H1 (cell line): Measurements from ENCODE around the gene MATK. TPM values are rescaled to one million over a fixed set of nuclear protein-coding genes. Genes with fewer than 3 reads are reported as not detected.

ENCODE experiments used
- CTCF ChIA-PET: fragments of 300-600 bp; sonication (Branson Sonifier 250); formaldehyde crosslinking; loops from one replicate; lab custom pipeline; 2021; ENCODE audit not compliant: partially characterized antibody; lab: Charles Lee
- POLR2A ChIA-PET: fragments of 300-600 bp; sonication (Branson Sonifier 250); formaldehyde crosslinking; loops from one replicate; lab custom pipeline; 2021; ENCODE audit warnings: inconsistent platforms; ENCODE audit not compliant: partially characterized antibody; lab: Charles Lee
- DNase-seq, 2 experiments: peaks; one replicate each; pipeline versions ENCODE4 v3.0.0 to v3.0.0-alpha.2; 2010 to 2022; ENCODE audit warnings: low spot score in 2 of 2, low read depth in 1 of 2, mixed read lengths in 1 of 2
- FAIRE-seq: peaks from 2 replicates; lab custom pipeline; 2011; peaks lifted over from hg19 to GRCh38; lab: Jason Lieb, UNC
- H2AFZ ChIP-seq: 2 replicates; pipeline ENCODE4 v1.8.1; 2012; ENCODE audit warnings: low read length, inconsistent platforms
- H2AK5ac ChIP-seq: 2 replicates; pipeline ENCODE4 v1.6.1; 2013; ENCODE audit warnings: low read depth, low read length
- H2BK120ac ChIP-seq: replicated peaks from 2 replicates; pipeline ENCODE3; 2013; ENCODE audit warnings: low read depth, low read length, inconsistent platforms
- H2BK12ac ChIP-seq: 2 replicates; pipeline ENCODE4 v1.6.1; 2013; ENCODE audit warnings: low read depth, low read length
- H2BK15ac ChIP-seq: 2 replicates; pipeline ENCODE4 v1.6.1; 2013; ENCODE audit warnings: low read length
- H2BK20ac ChIP-seq: 2 replicates; pipeline ENCODE4 v1.6.1; 2013; ENCODE audit warnings: low read length
- H2BK5ac ChIP-seq: 2 replicates; pipeline ENCODE4 v1.6.1; 2013; ENCODE audit warnings: low read depth, low read length
- H3K14ac ChIP-seq: 2 replicates; pipeline ENCODE4 v1.6.1; 2013; ENCODE audit warnings: inconsistent platforms; ENCODE audit not compliant: insufficient read length
- H3K18ac ChIP-seq: 2 replicates; pipeline ENCODE4 v1.6.1; 2013; ENCODE audit warnings: low read length; ENCODE audit errors: extremely low read depth
- H3K23ac ChIP-seq: 2 replicates; pipeline ENCODE4 v1.6.1; 2013; ENCODE audit warnings: inconsistent platforms; ENCODE audit not compliant: insufficient read length
- H3K23me2 ChIP-seq: 2 replicates; pipeline ENCODE4 v1.6.1; 2013; ENCODE audit warnings: low read depth, low read length
- H3K27ac ChIP-seq: 2 replicates; pipeline ENCODE4 v1.6.1; 2011; ENCODE audit warnings: low read depth, low read length, inconsistent platforms
- H3K27me3 ChIP-seq, 4 experiments: replicated peaks in 1 of 4; 1 replicate in 1 of 4; 2 replicates in 3 of 4; pipeline versions ENCODE4 v1.6.1 to v1.8.1; 2011 to 2013; ENCODE audit warnings: low read length in 3 of 4, mild to moderate bottlenecking in 3 of 4, inconsistent platforms in 2 of 4, mixed read lengths in 2 of 4, moderate library complexity in 1 of 4; ENCODE audit not compliant: control insufficient read depth in 3 of 4, insufficient read depth in 3 of 4; ENCODE audit errors: extremely low read depth in 1 of 4
- H3K36me3 ChIP-seq, 4 experiments: 2 replicates each; pipeline versions ENCODE4 v1.6.1 to v1.8.1; 2011 to 2013; ENCODE audit warnings: mild to moderate bottlenecking in 4 of 4, low read length in 3 of 4, moderate library complexity in 2 of 4, control low read depth in 1 of 4, inconsistent platforms in 1 of 4; ENCODE audit not compliant: insufficient read depth in 4 of 4, control insufficient read depth in 2 of 4
- H3K4ac ChIP-seq: replicated peaks from 2 replicates; pipeline ENCODE3; 2013; ENCODE audit warnings: low read length, low read depth, mixed read lengths, inconsistent platforms; ENCODE audit not compliant: insufficient read length
- H3K4me1 ChIP-seq, 4 experiments: replicated peaks in 1 of 4; 1 replicate in 1 of 4; 2 replicates in 3 of 4; pipeline versions ENCODE4 v1.6.1 to v1.8.1; 2011 to 2013; ENCODE audit warnings: low read length in 3 of 4, inconsistent platforms in 2 of 4, mixed read lengths in 1 of 4; ENCODE audit not compliant: insufficient read depth in 4 of 4, control insufficient read depth in 3 of 4
- H3K4me2 ChIP-seq, 2 experiments: 2 replicates each; pipeline versions ENCODE4 v1.6.1 to v1.8.1; 2011 to 2013; ENCODE audit warnings: low read depth in 2 of 2, low read length in 2 of 2, control low read depth in 1 of 2, inconsistent platforms in 1 of 2, mild to moderate bottlenecking in 1 of 2; ENCODE audit not compliant: insufficient read depth in 1 of 2
- H3K4me3 ChIP-seq, 4 experiments: fragments of 200-600, 300-600 bp in 1 of 4; sonication (generic), shearing (Covaris generic), sonication (Bioruptor Twin) in 1 of 4; 2 replicates each; pipeline versions ENCODE4 v1.5.1 to v1.8.1; 2011 to 2016; ENCODE audit warnings: low read length in 4 of 4, low read depth in 3 of 4, control low read depth in 2 of 4, inconsistent platforms in 2 of 4, mild to moderate bottlenecking in 2 of 4, mixed read lengths in 1 of 4, moderate library complexity in 1 of 4; ENCODE audit not compliant: insufficient read depth in 2 of 4; ENCODE audit errors: extremely low read depth in 1 of 4
- H3K56ac ChIP-seq: replicated peaks from 2 replicates; pipeline ENCODE3; 2013; ENCODE audit warnings: low read depth, mild to moderate bottlenecking, mixed read lengths, low read length, inconsistent platforms; ENCODE audit not compliant: insufficient read length
- H3K79me1 ChIP-seq: 2 replicates; pipeline ENCODE4 v1.6.1; 2013; ENCODE audit warnings: low read depth, low read length, control low read depth
- H3K79me2 ChIP-seq, 2 experiments: 2 replicates each; pipeline versions ENCODE4 v1.6.1 to v1.8.1; 2012 to 2013; ENCODE audit warnings: low read length in 2 of 2, mild to moderate bottlenecking in 2 of 2, inconsistent platforms in 1 of 2; ENCODE audit not compliant: insufficient read depth in 2 of 2, control insufficient read depth in 1 of 2
- H3K9ac ChIP-seq, 4 experiments: replicated peaks in 1 of 4; 1 replicate in 1 of 4; 2 replicates in 3 of 4; pipeline versions ENCODE4 v1.6.1 to v1.8.1; 2011 to 2013; ENCODE audit warnings: low read depth in 3 of 4, low read length in 3 of 4, control low read depth in 2 of 4, mild to moderate bottlenecking in 2 of 4, moderate library complexity in 2 of 4, inconsistent platforms in 1 of 4; ENCODE audit errors: extremely low read depth in 1 of 4
- H3K9me3 ChIP-seq, 2 experiments: 2 replicates each; pipeline versions ENCODE4 v1.6.1 to v1.8.1; 2012 to 2013; ENCODE audit warnings: mild to moderate bottlenecking in 2 of 2, moderate library complexity in 2 of 2, control low read depth in 1 of 2, inconsistent platforms in 1 of 2, low read depth in 1 of 2, low read length in 1 of 2, mixed read lengths in 1 of 2; ENCODE audit not compliant: insufficient read depth in 2 of 2
- H4K20me1 ChIP-seq, 2 experiments: replicated peaks in 1 of 2; 2 replicates each; pipeline versions ENCODE3 to v1.8.1; 2011 to 2013; ENCODE audit warnings: inconsistent platforms in 2 of 2, low read length in 2 of 2, mild to moderate bottlenecking in 1 of 2; ENCODE audit not compliant: insufficient read depth in 2 of 2, control insufficient read depth in 1 of 2
- H4K5ac ChIP-seq: 2 replicates; pipeline ENCODE4 v1.6.1; 2013; ENCODE audit warnings: low read length, low read depth, mixed read lengths, inconsistent platforms; ENCODE audit not compliant: insufficient read length
- H4K8ac ChIP-seq: 2 replicates; pipeline ENCODE4 v1.8.0; 2013; ENCODE audit warnings: mild to moderate bottlenecking, moderate library complexity, low read length, inconsistent platforms; ENCODE audit not compliant: insufficient read depth; ENCODE audit errors: extremely low read depth
- H4K91ac ChIP-seq: replicated peaks from 2 replicates; pipeline ENCODE3; 2013; ENCODE audit warnings: low read length, mixed read lengths, inconsistent platforms; ENCODE audit not compliant: insufficient read length
- ATF2 ChIP-seq: IDR thresholded peaks from 2 replicates; pipeline ENCODE4 v1.6.1; 2012; ENCODE audit warnings: low read length, inconsistent platforms
- JUN ChIP-seq: IDR thresholded peaks from 2 replicates; pipeline ENCODE4 v1.6.1; 2011; ENCODE audit warnings: low read depth, mild to moderate bottlenecking, improper control_type of control experiment, low read length
- POU5F1 ChIP-seq: IDR thresholded peaks from 2 replicates; pipeline ENCODE4 v1.6.1; 2011; ENCODE audit warnings: low read depth, mild to moderate bottlenecking, low read length, moderate library complexity
- TAF7 ChIP-seq: optimal IDR thresholded peaks from 2 replicates; pipeline ENCODE3; 2011; ENCODE audit warnings: low read depth, mild to moderate bottlenecking, inconsistent platforms, low read length, moderate library complexity, borderline replicate concordance
- TBP ChIP-seq: IDR thresholded peaks from 2 replicates; pipeline ENCODE4 v1.6.1; 2011; ENCODE audit warnings: low read depth, low read length, improper control_type of control experiment
- TEAD4 ChIP-seq: IDR thresholded peaks from 2 replicates; pipeline ENCODE4 v1.6.1; 2012; ENCODE audit warnings: low read depth, low read length, inconsistent platforms, mixed read lengths
- YY1 ChIP-seq: IDR thresholded peaks from 2 replicates; pipeline ENCODE4 v1.6.1; 2011; ENCODE audit warnings: low read depth, mild to moderate bottlenecking, low read length
- WGBS, 2 experiments: shearing (Covaris generic) in 1 of 2; methylation state at CpG; one replicate each; pipeline versions ENCODE4 v1.1.6 to v1.1.7; 2013 to 2015; ENCODE audit warnings: low lambda C conversion rate in 2 of 2, mixed read lengths in 2 of 2, inconsistent platforms in 1 of 2, low coverage in 1 of 2, missing lambda C conversion rate in 1 of 2; ENCODE audit not compliant: insufficient replicate concordance in 2 of 2, insufficient coverage in 1 of 2, insufficient read length in 1 of 2; ENCODE audit errors: extremely low coverage in 1 of 2, missing lambda C conversion rate in 1 of 2; 5-methylcytosine and 5-hydroxymethylcytosine counted together
- polyA plus RNA-seq, 7 experiments: library from polyadenylated mRNA; depleted of rRNA in 3 of 7; stranded (reverse) in 5 of 7; unstranded in 2 of 7; fragments of >200 nt in 5 of 7; fragments of 200-250 nt in 2 of 7; gene quantifications; 1 replicate in 5 of 7; 2 replicates in 1 of 7; 4 replicates in 1 of 7; pipeline versions ENCODE4 v1.2.1 to v1.2.3, GENCODE V29; 2011 to 2013; ENCODE audit warnings: missing spikeins in 2 of 7, mixed read lengths in 2 of 7
- total RNA-seq: library from RNA; stranded (reverse); fragmentation: NEBNext Ultra II Directional; extraction: Animal tissue kit (Norgen Biotek cat#: 25700); gene quantifications from 2 replicates; pipeline ENCODE4 v1.2.1, GENCODE V29; 2021

Gene MATK
- total and polyA plus RNA-seq, 2 of the 8 experiments (the other 6 are each of a cell fraction or from before 2014, with no cell fraction given) = 20.5 to 21.4 TPM

GRCh38 chr19:3793799-3794198 lies 7.6 kb upstream of the MATK start:
- no peak overlapping the region for H3K56ac ChIP-seq
- H3K4me2 ChIP-seq = no peak overlapping the region
- no peaks in the 10 kb centered on the region for H3K79me1 ChIP-seq
- no peak overlapping the region for H2BK15ac ChIP-seq
- H3K4me3 ChIP-seq = no peak overlapping the region
- FAIRE-seq = no peak
- H3K27me3 ChIP-seq = peaks cover 0 to 3% (median 0%) of the 10 kb centered on the region in 4 experiments; a peak in 1 of 7 replicates
- H4K91ac ChIP-seq = no peak overlapping the region
- H2BK5ac ChIP-seq = no peak overlapping the region
- no peak overlapping the region for H3K14ac ChIP-seq
- H2BK20ac ChIP-seq = no peak overlapping the region
- H3K18ac ChIP-seq = no peak overlapping the region
- DNase-seq = no peak
- no peak overlapping the region for H4K8ac ChIP-seq
- H3K23ac ChIP-seq = no peak overlapping the region
- WGBS, 2 experiments = 94% methylated on average over 3 of the region's 3 CpGs; no CpG with 5 or more reads in 1 of the 2 experiments
- no peak for TF ChIP-seq ATF2
- TF ChIP-seq TAF7 = no peak
- no peak for TF ChIP-seq JUN
- TF ChIP-seq POU5F1 = no peak
- TF ChIP-seq TBP = no peak
- TF ChIP-seq TEAD4 = no peak
- no peak for TF ChIP-seq YY1
- H3K9me3 ChIP-seq = peaks cover 4 to 10% of the 10 kb centered on the region in 2 experiments; a peak in 2 of 4 replicates
- H3K27ac ChIP-seq = no peak overlapping the region
- H3K4ac ChIP-seq = no peak overlapping the region
- no peak overlapping the region for H2AFZ ChIP-seq
- no peaks in the 10 kb centered on the region for H4K20me1 ChIP-seq
- H3K79me2 ChIP-seq = no peaks in the 10 kb centered on the region
- H3K36me3 ChIP-seq = no peaks in the 10 kb centered on the region
- no peak overlapping the region for H3K9ac ChIP-seq
- H4K5ac ChIP-seq = no peak overlapping the region
- no peaks in the 10 kb centered on the region for H3K23me2 ChIP-seq
- ChIA-PET POLR2A (interaction anchor here (1.2 to 2.0 kb wide), 4 partner anchors 28 to 73 kb away, joined by 3 to 6 read pairs (median 4); partner anchors contain the start of gene APBA3), CTCF (interaction anchor here (0.9 to 1.3 kb wide), 3 partner anchors 10 to 347 kb away, joined by 3 read pairs; no protein-coding TSS in a partner anchor)
- no peak overlapping the region for H2BK120ac ChIP-seq
- no peak overlapping the region for H2BK12ac ChIP-seq
- H3K4me1 ChIP-seq = no peaks in the 10 kb centered on the region
- H2AK5ac ChIP-seq = no peak overlapping the region
